Neuronal stem cell (in vitro differentiated cells): ENCODE data around the gene WNT3.

ENCODE experiments used
- DNase-seq: peaks from one replicate; pipeline ENCODE4 v3.0.0-alpha.2; 2013; ENCODE audit warnings: low spot score
- H2AFZ ChIP-seq: one replicate; pipeline ENCODE4 v1.6.1; 2013; ENCODE audit warnings: mild to moderate bottlenecking, low read length, inconsistent platforms
- H2AK5ac ChIP-seq: 2 replicates; pipeline ENCODE4 v1.6.1; 2013; ENCODE audit warnings: low read depth, mild to moderate bottlenecking, inconsistent platforms, low read length, moderate library complexity, mixed read lengths
- H2BK120ac ChIP-seq: 2 replicates; pipeline ENCODE4 v1.6.1; 2013; ENCODE audit warnings: low read depth, mild to moderate bottlenecking, inconsistent platforms, low read length, moderate library complexity, mixed read lengths
- H2BK12ac ChIP-seq: one replicate; pipeline ENCODE4 v1.6.1; 2013; ENCODE audit warnings: low read length, inconsistent platforms
- H2BK15ac ChIP-seq: 2 replicates; pipeline ENCODE4 v1.6.1; 2013; ENCODE audit warnings: mild to moderate bottlenecking, low read length, inconsistent platforms, mixed read lengths
- H2BK5ac ChIP-seq: one replicate; pipeline ENCODE4 v1.6.1; 2013; ENCODE audit warnings: inconsistent platforms, mild to moderate bottlenecking, low read length, moderate library complexity
- H3K14ac ChIP-seq: one replicate; pipeline ENCODE4 v1.6.1; 2013; ENCODE audit warnings: low read length, inconsistent platforms
- H3K18ac ChIP-seq: 2 replicates; pipeline ENCODE4 v1.6.1; 2013; ENCODE audit warnings: low read length, inconsistent platforms
- H3K23ac ChIP-seq: 2 replicates; pipeline ENCODE4 v1.6.1; 2013; ENCODE audit warnings: low read depth, mild to moderate bottlenecking, mixed read lengths, low read length, inconsistent platforms; ENCODE audit not compliant: poor library complexity
- H3K27ac ChIP-seq: replicated peaks from 3 replicates; pipeline ENCODE4 v1.5.1; 2013; ENCODE audit warnings: low read length, inconsistent platforms
- H3K27me3 ChIP-seq, 3 experiments: 2 replicates each; pipeline ENCODE4 v1.6.1; 2013; ENCODE audit warnings: low read length in 3 of 3, mild to moderate bottlenecking in 2 of 3, inconsistent platforms in 1 of 3, low read depth in 1 of 3, mixed read lengths in 1 of 3, moderate library complexity in 1 of 3; ENCODE audit not compliant: control insufficient read depth in 3 of 3, insufficient read depth in 3 of 3
- H3K36me3 ChIP-seq, 2 donors: replicated peaks in 1 of 2; 2 replicates each; pipeline ENCODE4 v1.6.1; 2013; ENCODE audit warnings: low read length in 2 of 2; ENCODE audit not compliant: control insufficient read depth in 2 of 2, insufficient read depth in 2 of 2
- H3K4ac ChIP-seq: 2 replicates; pipeline ENCODE4 v1.6.1; 2013; ENCODE audit warnings: inconsistent platforms, mild to moderate bottlenecking, low read length, moderate library complexity
- H3K4me1 ChIP-seq, 2 donors: 1 replicate in 1 of 2; 2 replicates in 1 of 2; pipeline ENCODE4 v1.6.1; 2013; ENCODE audit warnings: low read length in 2 of 2, low read depth in 1 of 2; ENCODE audit not compliant: control insufficient read depth in 2 of 2, insufficient read depth in 1 of 2
- H3K4me2 ChIP-seq: one replicate; pipeline ENCODE4 v1.6.1; 2013; ENCODE audit warnings: mild to moderate bottlenecking, low read length, inconsistent platforms; ENCODE audit not compliant: insufficient read depth, poor library complexity, severe bottlenecking
- H3K4me3 ChIP-seq, 2 donors: 2 replicates each; pipeline ENCODE4 v1.5.1; 2013; ENCODE audit warnings: low read length in 2 of 2, mild to moderate bottlenecking in 2 of 2, inconsistent platforms in 1 of 2, moderate library complexity in 1 of 2
- H3K79me1 ChIP-seq: one replicate; pipeline ENCODE4 v1.6.1; 2013; ENCODE audit warnings: low read depth, mild to moderate bottlenecking, inconsistent platforms, low read length, moderate library complexity
- H3K9ac ChIP-seq: one replicate; pipeline ENCODE4 v1.6.1; 2013; ENCODE audit warnings: mild to moderate bottlenecking, low read depth, low read length, inconsistent platforms; ENCODE audit not compliant: poor library complexity
- H3K9me3 ChIP-seq, 2 donors: replicated peaks in 1 of 2; 2 replicates each; pipeline versions ENCODE3 to v1.6.1; 2013; ENCODE audit warnings: low read length in 2 of 2, mild to moderate bottlenecking in 2 of 2, inconsistent platforms in 1 of 2, low read depth in 1 of 2, mixed read lengths in 1 of 2, moderate library complexity in 1 of 2; ENCODE audit not compliant: control insufficient read depth in 2 of 2, insufficient read depth in 1 of 2
- H4K8ac ChIP-seq: one replicate; pipeline ENCODE4 v1.6.1; 2013; ENCODE audit warnings: low read depth, mild to moderate bottlenecking, inconsistent platforms, low read length, moderate library complexity
- H4K91ac ChIP-seq: one replicate; pipeline ENCODE4 v1.6.1; 2013; ENCODE audit warnings: low read length, low read depth, mild to moderate bottlenecking, inconsistent platforms; ENCODE audit not compliant: poor library complexity
- WGBS, 2 donors: extraction: QIAGEN DNeasy Blood & Tissue Kit; methylation state at CpG; one replicate each; pipeline ENCODE4 v1.1.7; 2013; ENCODE audit warnings: missing lambda C conversion rate in 2 of 2, mixed read lengths in 1 of 2; ENCODE audit not compliant: insufficient read length in 2 of 2, insufficient replicate concordance in 1 of 2; ENCODE audit errors: extremely low coverage in 2 of 2; 5-methylcytosine and 5-hydroxymethylcytosine counted together

WNT3 gene

DNA sequence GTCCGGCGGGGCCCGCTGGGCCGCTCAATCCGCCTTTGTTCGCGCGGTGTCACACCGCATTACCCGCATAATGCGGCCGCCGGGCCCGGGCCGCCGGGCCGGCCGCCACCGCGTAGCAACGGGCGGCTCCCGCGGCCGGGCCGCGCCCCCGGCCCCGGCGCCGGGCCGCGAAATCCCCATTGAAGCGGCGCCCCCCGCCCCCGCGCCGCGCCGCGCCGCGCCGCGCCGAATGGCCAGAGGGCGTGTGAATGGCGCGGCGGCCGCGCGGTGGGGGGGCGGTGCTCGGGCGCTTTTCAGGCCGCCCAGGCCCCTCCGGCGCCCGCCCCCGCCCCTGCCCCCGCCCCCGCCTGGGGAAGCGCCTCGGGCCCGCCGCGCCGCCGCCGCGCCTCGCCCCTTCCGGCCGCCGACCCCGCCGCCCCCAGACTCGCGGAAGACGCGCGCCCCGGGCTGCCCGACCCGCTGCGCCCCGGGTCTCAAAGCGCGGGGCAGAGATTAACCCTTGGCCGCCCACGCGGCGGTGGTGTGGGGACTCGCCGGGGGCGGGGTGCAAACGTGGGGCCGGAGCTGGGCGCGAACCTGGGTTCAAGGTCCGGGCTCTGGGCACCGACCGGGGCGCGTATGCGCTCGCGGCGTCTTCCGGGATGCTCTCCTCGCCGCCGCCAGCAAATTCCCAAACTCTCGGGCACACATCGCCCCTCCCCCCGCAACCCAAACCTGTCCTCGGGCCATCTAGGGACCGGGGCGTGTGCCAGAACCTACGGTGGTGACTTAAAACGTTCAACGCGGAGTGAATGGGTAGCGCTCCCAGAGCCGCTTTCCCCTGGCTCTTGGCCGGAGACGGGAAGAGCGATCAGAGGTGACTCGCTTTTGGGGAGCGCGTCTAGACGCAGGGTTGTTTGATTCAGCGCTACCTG, 46.7 kb downstream of the WNT3 start:
- Histone ChIP-seq H2BK12ac (no peak overlapping the region), H3K18ac (peak overlapping the region; percentile 55), H4K91ac (no peak overlapping the region), H3K36me3 (peaks cover 0 to 34% of the 10 kb centered on the region in 2 donors), H2BK120ac (no peak overlapping the region), H3K79me1 (peaks cover 2% of the 10 kb centered on the region), H3K9ac (peak overlapping the region; percentile 71), H4K8ac (no peak overlapping the region), H3K9me3 (no peaks in the 10 kb centered on the region), H3K4me3 (peak overlapping the region; percentile 39 to 80), H2BK15ac (peak overlapping the region; percentile 13), H3K4me2 (peak overlapping the region; percentile 78), H3K4me1 (peaks cover 3 to 19% of the 10 kb centered on the region in 2 donors), H2BK5ac (no peak overlapping the region), H3K27ac (peak overlapping the region; percentile 75), H2AFZ (peak overlapping the region; percentile 83), H3K4ac (no peak overlapping the region), H3K14ac (peak overlapping the region; percentile 59), H3K27me3 (peaks cover 0 to 27% (median 0%) of the 10 kb centered on the region in 3 experiments), H3K23ac (peak overlapping the region; percentile 92), H2AK5ac (no peak overlapping the region)
- WGBS, 2 donors = no CpG with 5 or more reads among the region's 135 CpGs
- peak; percentile 59 for DNase-seq

DNA sequence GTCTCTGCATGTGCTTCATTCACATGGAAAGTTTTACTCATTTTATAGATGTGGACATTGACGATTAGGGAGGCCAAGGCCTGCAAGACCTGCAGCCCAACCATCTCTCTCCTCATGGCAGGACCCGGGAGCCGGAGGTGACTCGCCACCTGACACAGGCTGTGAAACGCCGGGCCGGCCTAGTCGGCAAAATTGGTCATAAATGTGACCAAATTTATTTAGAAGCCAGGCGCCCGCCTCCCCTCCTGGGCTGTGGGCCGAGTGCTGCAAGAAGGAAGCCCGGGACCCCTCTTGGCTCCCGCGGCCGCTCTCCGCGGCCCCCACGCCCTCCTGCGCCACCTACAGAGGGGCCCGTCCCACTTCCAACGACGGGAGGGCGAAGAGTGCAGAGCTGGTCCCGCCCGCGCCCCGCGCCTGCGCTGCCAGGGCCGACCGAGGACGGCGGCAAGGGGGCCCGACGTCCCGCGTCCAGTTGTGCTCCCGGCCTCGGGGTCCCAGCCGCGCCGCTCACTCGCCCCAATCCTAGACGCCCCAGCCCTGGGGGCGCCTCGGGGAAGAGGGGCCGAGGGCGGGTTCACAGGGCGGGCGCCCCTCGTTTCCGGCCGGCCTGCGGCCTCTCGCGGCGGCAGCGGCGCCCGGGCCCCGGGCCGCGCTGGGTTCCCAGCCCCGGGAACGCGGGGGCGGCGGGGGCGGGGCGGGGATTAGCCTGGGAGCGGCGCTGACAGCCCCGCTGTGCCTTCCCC, 47.5 kb downstream of the WNT3 start:
- Histone ChIP-seq H2AK5ac (peak overlapping the region; percentile 98), H2BK120ac (peak overlapping the region; percentile 65), H2BK15ac (peak overlapping the region; percentile 93), H2BK5ac (no peak overlapping the region), H4K8ac (no peak overlapping the region), H4K91ac (no peak overlapping the region), H3K9ac (peak overlapping the region; percentile 0), H3K27me3 (peaks cover 0 to 26% (median 0%) of the 10 kb centered on the region in 3 experiments), H3K79me1 (peaks cover 2% of the 10 kb centered on the region), H2AFZ (peak overlapping the region; percentile 71), H3K4me3 (peak overlapping the region; percentile 39 to 74), H3K4me2 (peak overlapping the region; percentile 78), H3K36me3 (peaks cover 0 to 39% of the 10 kb centered on the region in 2 donors), H3K14ac (no peak overlapping the region), H3K4me1 (peaks cover 3 to 23% of the 10 kb centered on the region in 2 donors), H3K18ac (peak overlapping the region; percentile 93), H3K9me3 (no peaks in the 10 kb centered on the region), H3K27ac (peak overlapping the region; percentile 75), H3K4ac (no peak overlapping the region), H3K23ac (no peak overlapping the region), H2BK12ac (peak overlapping the region; percentile 48)
- no CpG with 5 or more reads among the region's 73 CpGs for WGBS, 2 donors
- peak; percentile 54 for DNase-seq

DNA sequence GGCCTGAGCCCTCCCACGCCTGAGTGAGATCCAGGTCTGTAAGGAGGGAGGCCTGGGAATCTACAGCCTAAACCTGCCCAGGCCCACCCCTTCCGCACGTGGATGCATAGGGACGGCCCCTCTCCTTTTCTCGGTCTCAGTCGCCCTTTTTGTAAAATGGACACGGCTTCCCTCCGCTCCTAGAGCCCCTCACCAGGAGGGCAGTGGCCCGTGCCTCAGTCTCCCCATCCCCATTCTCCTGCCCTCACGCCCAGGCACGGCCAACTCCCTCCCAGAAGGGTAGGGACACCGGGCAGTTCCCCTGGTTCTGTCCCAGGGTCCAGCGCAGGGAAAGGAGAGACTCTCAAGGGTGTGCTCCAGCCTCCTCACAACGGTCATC, 48.1 kb downstream of the WNT3 start:
- no peak overlapping the region for H3K27ac ChIP-seq
- H3K4me3 ChIP-seq = peak overlapping the region in 1 of 2 donors; percentile 39
- H3K9me3 ChIP-seq = no peaks in the 10 kb centered on the region
- peak overlapping the region; percentile 0 for H3K9ac ChIP-seq
- H3K14ac ChIP-seq = no peak overlapping the region
- H3K23ac ChIP-seq = no peak overlapping the region
- peak overlapping the region; percentile 48 for H2BK12ac ChIP-seq
- peak overlapping the region; percentile 65 for H2BK120ac ChIP-seq
- peaks cover 0 to 26% (median 0%) of the 10 kb centered on the region in 3 experiments for H3K27me3 ChIP-seq
- peaks cover 0 to 42% of the 10 kb centered on the region in 2 donors for H3K36me3 ChIP-seq
- H2BK15ac ChIP-seq = peak overlapping the region; percentile 93
- peak overlapping the region; percentile 98 for H2AK5ac ChIP-seq
- peak overlapping the region; percentile 78 for H3K4me2 ChIP-seq
- peaks cover 2% of the 10 kb centered on the region for H3K79me1 ChIP-seq
- DNase-seq = no peak
- peak overlapping the region; percentile 93 for H3K18ac ChIP-seq
- H2AFZ ChIP-seq = no peak overlapping the region
- WGBS, 2 donors = no CpG with 5 or more reads among the region's 14 CpGs
- H2BK5ac ChIP-seq = no peak overlapping the region
- peak overlapping the region; percentile 20 for H3K4ac ChIP-seq
- H4K91ac ChIP-seq = peak overlapping the region; percentile 20
- no peak overlapping the region for H4K8ac ChIP-seq
- peaks cover 3 to 23% of the 10 kb centered on the region in 2 donors for H3K4me1 ChIP-seq
